CD4-positive, alpha-beta T cell treated with Interleukin-2 at 100 ng/mL for 4 hours (primary cell): ENCODE data around the gene ZFYVE27.
"Not testable (repeated sequence)": the region's sequence is repeated elsewhere in the genome, so short reads cannot be mapped to it uniquely, and the experiment has no call there.

Experiments
- DNase-seq: peaks from one replicate; pipeline ENCODE4 v3.0.0-alpha.2; 2020; ENCODE audit warnings: low spot score

Gene ZFYVE27, protein sequence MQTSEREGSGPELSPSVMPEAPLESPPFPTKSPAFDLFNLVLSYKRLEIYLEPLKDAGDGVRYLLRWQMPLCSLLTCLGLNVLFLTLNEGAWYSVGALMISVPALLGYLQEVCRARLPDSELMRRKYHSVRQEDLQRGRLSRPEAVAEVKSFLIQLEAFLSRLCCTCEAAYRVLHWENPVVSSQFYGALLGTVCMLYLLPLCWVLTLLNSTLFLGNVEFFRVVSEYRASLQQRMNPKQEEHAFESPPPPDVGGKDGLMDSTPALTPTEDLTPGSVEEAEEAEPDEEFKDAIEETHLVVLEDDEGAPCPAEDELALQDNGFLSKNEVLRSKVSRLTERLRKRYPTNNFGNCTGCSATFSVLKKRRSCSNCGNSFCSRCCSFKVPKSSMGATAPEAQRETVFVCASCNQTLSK

DNA sequence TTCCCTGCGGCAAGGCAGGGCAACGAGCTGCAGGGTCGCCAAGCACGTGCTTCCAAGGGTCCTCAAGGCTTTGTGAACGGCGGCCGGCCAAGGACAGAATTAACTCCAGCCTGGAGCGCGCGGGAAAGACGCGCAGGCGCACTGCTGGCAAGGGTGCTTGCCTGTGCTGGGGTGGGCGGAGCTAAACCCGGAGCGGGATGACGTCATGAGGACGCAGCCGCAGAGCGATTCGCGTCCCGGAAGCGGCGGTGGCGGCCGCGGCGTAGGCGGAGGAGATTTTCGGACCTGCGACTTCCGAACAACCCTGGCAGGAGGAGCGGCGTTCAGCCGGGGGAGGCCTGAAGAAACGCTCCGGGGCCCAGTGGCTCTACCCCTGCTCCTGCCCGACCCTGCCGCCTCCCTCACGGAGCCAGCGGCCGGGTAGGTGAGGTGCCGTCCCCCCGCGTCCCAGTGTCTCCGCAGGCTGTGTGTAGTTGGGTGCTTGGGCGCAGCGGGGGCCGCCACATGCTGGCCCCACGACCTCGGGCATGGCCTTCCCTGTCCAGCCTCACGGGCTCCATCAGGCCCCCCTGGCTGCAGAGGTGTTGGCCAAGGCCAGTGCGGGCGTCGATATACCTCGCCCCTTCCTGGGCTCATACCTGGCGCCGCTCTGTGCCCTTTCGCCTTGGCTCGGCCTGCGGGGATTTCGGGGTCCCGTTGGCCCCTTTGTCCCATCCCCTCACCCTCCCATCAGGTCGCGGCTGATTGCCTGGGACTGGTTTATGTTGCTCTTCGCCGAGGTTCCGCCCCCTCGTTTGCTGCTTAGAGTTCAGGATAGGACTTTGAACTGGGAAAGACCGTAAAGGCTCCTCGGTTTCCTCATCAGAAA lies at the start of gene ZFYVE27:
Gene ZFYVE27 (plus strand): TSS at position 227 of the 868 bp plus-strand sequence. CDS start 1,350 bp downstream, outside the sequence.
- peak; percentile 95 for DNase-seq

DNA sequence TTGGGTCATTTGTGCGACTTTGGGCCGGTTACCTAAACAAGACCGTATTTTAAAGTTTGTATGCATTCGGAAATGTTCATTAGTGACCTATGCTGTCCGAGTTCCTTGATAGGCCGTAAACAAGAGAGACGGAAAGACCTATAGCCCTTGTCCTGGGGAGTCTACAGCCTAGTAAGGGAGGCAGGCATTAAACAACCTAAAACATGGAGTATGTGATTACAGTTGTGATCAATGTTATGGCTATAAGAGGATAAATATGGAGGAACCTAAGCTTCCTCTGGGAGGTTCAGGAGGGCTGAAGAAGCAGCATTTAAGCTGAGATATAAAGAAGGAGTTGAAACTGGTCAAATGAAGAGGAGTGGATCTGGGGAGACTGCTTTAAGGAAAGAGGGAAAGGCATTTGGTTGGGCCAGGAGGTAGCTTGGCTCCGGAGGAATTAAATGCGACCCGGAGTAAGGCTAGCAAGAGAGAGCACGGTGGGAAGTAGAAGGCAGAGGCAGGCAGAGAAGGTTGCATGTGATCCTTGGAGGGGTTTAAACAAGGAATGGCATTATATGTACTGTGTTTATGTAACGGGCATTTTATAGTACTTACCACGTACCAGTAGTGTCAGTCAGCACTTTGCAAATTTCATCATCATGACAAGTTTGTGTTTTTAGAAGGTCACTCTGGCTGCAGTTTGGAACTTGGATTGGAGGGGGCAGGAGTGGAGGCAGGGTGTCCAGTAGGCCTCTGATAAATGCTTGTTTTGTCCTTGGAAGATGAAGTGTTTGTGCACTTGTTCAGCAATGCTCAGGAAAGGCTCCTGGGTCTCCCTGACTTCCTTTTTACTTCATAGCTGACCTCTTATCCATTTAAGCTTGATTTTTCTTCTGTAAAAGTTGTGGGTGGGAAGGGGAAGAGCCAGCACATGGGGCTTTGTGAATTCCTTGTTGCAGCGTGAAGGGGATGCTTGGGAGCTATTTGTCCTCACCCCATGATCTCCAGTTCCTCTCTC lies 48.8 kb upstream of the ZFYVE27 start:
- DNase-seq = no peak

DNA sequence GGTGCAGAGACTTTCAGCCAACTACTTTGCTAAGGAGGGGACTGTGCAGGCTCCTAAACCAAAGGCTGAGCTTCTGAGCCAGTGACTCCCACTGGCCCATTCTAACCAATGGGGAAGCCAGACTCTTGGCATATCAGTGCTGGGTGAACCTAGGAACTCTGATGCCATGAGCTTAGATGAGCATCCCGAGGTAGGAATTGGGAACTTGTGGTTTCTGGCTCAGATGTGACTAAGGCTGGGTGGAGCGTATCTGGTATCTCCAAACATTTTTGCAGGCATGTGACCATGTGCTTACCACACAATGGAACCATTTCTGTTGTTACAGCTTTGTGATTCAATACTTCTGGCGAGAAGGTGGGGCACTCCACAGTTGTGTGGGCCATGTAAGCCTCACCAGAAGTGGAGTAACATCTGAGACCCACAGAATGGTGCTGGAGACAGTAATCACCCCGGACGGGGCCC lies 47.3 kb upstream of the ZFYVE27 start:
- DNase-seq = no peak

DNA sequence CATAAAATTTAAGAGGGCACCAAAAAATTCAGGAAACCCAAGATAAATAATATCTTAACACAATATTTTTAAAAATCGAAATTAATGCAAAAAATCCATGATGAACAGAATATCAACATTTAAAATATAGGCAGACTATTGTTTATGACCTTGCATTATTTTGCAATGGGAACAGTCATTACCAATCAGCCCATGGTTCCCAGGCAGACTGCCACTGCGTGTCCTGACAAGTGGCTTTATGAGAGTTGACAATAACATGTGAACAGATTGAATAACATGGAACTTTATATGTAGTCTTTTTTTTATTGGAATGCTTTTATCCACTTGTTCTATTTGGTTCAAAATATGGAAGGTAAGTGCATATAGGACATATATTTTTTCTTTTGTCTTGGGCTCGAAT lies 46.8 kb upstream of the ZFYVE27 start:
- DNase-seq = no peak

DNA sequence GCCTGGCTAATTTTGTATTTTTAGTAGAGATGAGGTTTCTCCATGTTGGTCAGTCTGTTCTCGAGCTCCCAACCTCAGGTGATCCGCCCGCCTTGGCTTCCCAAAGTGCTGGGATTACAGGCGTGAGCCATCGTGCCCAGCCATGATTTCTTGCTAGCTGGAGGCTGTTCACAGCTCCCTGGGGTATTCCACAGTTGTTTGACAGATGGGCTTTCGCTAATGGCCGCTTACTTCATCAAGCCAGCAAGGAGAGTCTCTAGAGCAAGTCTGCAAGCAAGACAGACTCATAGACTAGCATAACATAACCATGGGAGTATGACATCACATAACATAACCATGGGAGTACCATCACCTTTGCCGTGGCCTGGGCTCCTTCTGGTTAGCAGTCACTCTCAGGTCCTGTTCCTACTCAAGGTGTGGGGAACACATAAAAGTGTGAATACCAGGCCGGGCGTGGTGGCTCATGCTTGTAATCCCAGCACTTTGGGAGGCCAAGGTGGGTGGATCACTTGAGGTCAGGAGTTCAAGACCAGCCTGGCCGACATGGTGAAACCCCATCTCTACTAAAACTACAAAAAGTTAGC lies 38.8 kb upstream of the ZFYVE27 start:
- DNase-seq = not testable (repeated sequence)

DNA sequence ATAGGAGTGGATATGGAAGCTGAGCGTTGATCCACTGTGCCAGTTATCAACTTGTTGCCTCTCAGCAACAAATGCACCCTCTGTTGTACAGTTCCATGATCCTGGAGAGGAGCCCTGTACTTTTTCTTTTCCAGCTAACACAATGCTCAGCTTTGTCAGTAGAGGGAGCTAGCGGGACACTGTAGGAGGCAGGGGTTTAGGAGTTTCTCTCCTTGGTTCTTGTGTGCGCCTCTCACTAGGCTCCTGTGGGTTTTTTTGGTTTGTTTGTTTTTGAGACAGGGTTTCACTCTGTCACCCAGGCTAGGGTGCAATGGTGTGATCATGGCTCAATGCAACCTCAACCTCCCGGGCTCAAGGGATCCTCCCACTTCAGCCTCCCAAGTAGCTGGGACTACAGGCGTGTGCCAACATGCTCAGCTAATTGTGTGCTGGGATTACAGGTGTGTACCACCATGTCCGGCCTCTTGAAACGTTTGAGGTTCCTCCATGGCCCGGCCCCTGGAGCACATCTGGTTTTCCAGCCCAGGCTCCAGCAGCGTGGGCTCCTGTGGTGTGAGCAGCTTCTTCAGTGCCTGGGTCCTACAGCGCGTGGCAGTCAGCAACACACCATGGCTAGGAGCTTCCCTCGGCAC lies 35.4 kb upstream of the ZFYVE27 start:
- DNase-seq = peak; percentile 68

DNA sequence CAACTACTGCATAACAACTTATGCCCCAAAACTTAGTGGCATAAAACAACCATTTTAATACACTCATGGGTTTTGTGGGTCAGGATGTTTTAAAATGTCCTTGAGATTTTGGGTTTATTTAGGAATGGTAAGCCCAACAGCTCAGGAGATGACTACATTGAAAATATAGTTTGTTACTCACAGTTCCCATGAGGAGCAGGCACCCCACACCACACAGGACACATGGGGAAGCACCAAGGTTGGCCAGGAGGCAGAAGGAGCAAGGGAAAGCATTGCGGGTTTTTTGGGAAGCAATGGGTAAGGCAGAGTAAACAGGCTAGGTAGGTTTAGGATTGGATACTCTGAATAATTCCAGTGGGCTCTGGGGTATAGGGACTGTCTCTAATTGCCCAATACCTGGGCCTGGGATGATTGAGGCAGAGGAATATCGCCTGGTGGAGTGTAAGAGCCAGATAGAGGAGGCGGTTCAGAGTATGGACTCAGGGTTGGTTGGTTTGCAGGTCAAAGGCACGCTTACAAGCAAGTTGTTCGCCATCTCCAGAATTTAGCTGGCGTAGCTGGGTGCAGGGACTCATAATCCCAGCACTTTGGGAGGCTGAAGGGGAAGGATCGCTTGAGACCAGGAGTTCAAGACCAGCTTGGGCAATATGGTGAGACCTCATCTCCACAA lies 33.4 kb upstream of the ZFYVE27 start:
- DNase-seq = no peak

DNA sequence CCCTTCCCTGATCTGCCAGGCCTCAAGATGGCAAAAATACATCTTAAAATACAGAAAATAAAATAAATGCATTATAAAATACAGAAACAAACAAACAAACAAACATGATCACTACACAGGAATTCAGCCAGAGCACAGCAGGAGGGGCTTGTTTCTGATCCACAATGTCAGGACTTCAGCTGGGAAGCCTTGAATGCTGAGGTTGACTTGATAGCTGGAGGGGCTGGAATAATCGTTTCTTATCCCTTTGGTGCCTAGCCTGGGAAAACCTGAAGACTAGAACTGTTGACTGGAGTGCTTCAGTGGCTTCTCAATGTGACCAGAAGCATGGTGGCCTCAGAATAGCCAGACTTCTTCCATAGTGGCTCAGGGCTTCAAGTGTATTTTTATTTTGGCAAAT lies 32.6 kb upstream of the ZFYVE27 start:
- DNase-seq = no peak

DNA sequence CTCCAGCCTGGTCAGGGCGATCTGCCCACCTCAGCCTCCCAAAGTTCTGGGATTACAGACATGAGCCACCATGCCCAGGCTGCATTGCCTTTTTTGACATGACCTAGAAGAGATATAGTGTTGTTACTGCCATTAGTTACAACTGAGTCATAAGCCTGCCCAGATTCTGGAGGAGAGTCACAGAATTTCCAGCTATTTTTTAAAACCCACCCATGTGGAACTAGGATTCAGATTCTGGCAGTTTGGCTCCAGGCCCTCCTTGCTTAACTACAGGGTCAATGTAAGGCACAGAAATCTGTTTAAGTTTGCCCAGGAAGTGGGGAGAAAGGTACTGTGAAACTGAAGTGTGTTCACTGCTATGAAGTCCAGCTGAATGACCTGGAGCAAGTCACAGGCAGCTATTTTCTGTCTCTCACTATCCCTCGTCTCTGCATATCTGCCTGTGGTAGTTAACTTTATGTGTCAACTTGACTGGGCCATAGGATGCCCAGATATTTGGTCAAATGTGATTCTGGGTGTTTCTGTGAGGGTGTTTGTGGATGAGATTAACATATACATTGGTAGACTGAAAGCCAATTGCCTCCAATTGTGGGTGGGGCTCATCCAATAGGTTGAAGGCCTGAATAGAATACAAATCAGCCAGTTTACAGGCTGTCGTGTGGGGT lies 31.8 kb upstream of the ZFYVE27 start:
- DNase-seq = no peak

DNA sequence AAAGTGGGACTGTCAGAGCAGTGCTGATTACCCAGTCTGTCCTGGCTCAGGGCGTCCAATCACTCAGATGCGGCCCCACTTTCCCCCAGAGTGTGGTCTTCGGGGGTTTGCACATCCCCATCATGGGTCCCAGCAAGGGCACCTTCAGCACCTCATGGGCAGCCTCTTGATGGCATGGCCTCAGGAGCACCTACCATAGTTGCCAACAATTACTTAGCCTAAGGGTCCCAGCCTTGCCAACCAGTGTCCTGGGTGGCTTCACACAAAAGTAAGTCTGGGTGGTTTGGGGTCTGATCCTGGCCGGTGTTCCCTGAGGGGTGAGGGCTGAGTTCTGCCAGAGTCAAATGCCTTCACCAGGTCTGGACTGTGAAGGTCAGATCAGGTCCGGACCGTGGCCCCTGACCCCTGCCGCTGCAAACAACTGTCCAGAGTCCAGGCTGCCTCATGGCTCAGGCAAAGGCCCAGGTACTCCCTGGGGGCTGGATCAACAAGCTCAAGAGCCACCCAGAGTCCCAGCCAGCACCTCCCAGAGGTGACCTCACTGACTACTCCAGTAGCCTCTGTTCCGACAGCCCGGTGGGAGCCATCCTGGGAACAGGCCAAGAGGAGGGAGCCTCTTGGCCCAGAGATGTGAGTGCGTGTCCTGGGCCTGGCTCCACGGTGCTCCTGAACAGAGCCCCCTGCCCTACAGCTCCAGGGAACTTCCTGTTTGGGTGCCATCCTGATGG lies 29.6 kb upstream of the ZFYVE27 start:
- no peak for DNase-seq

DNA sequence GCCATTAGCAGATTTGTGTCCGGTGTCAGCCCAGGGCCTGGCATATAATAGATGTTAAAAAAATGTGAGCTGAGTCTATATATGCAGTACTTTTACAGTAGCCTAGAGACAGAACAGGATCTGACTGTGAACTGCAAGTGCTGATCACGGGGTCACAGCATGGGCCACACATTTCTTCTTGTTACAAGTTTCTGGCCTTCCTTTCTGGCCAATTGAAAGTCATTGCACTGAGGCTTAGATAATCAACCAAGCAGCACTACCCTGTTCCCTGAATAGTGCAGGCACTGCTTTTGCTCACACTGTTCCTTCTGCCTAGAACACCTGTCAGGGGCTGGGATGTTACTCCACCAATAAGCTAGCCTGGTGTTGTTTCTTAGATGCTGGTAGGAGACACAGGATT lies 28.8 kb upstream of the ZFYVE27 start:
- DNase-seq = no peak

DNA sequence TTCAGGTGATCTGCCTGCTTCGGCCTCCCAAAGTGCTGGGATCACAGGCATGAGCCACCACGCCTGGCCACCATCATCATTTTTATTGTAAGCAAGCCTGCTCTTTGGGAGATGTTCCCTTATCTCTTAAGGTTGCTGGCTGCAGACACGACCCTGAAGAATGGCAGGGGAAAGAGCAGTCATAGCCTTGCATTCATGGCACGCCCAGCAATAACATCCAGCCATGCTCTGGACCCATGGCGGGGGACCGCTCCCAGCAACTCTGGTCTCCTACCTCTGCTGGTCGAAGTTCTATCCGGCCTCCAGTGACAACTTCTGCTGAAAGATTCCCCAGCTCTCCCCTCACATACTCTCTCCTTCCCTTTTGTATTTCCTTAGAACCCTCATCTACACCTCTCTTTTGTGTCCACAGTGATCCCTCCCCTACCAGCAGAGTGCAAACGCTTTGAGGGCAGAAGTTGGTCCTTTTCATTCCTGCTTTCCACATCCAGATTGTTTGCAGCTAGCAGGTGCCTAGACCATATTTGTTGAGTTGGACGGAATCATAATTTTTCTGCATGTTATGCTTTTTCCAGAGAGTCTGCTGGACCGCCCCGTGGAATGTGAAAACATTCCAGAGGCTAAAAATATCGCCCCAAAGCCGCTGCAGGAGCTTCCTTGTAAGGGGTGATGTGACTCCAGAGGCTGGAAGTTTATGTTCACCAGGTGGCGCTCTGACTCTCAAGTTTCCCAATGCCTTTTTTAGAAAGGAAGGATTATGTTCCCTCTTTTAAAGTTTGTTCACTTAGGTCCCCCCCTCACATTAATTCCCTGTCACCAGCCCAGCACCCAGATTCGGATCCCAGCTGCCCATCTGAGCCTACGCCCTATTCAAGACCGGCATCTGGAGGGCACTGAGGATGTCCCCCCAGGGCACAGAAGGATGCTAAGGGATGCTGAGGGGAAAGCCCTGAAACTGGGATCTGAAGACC lies 27.7 kb upstream of the ZFYVE27 start:
- peak; percentile 46 for DNase-seq

DNA sequence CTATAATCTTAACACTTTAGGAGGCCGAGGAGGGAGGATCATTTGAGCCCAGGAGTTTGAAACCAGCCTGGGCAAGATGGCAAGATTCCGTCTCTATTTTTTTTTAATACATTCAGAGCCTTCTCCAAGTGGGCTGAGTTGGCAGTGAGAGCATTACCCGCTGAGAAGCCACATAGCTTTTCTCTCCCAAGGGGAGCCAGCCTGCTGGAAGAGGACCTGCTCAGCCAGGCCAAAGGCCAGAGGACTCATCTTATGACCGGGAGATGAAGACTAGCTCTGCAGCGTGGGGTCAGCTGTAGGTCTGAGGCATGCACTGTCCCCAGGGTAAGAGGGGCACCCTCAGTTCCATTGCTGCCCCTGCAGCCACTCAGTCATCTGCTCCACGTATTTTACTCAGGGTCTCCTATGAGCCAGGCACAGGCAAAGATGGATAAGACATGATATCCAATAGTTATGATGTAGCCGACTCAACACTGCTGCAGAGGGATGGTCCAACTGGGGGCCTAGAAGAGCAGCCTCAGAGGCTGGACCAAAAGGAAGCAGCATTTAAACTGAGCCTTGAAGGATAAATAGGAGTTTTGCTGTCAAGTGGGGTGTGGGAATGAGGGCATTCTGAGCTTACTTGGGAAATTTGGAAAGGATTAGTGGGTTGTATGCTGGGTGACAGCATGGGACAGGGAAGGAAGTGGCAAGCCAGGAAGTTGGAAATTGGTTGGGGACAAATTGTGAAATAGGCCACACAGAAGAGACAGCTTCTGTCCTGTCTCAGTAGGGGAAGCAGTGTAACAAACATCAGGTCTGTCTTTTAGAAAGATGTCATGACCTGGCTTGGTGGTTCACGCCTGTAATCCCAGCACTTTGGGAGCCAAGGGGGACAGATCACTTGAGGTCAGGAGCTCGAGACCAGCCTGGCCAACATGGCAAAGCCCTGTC lies 25.0 kb upstream of the ZFYVE27 start:
- no peak for DNase-seq

DNA sequence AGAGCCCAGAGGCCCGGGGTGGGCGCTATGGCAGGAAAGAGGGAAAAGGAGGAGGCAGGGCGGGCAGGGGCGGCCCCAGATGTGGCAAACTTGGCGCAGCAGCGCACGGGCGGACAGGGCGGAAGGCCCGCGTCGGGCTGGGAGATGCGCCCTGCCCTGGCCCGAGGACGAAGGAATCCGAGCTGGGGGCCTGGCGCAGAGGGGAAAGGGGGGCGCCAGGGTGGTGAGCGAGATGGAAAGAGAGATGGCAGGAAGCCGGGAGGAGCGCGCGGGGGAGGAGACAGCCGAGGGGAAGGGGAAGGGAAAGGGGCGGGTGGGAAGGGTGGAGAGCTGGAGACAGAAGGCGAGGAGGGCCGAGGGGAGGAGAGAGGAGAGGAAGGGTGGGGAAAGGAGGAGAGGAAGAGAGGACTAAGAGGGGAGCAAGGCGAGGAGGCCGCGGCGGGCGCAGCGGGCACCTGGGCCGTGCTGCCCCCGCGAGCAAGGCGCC lies 23.5 kb upstream of the ZFYVE27 start, which contains the start of gene MARVELD1:
Gene MARVELD1 (plus strand): TSS at position 392 of the 487 bp plus-strand sequence. CDS start 147 bp downstream, outside the sequence.
- DNase-seq = no peak

DNA sequence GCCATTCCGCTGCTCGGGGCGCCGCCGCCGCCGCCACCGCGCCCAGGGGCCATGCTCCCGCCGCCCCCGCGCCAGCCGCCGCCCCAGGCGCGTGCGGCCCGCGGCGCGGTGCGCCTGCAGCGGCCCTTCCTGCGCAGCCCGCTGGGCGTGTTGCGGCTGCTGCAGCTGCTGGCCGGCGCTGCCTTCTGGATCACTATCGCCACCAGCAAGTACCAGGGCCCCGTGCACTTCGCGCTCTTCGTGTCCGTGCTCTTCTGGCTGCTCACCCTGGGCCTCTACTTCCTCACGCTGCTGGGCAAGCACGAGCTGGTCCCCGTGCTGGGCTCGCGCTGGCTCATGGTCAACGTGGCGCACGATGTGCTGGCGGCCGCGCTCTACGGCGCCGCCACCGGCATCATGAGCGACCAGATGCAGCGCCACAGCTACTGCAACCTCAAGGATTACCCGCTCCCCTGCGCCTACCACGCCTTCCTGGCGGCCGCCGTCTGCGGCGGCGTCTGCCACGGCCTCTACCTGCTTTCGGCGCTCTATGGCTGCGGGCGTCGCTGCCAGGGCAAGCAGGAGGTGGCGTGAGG lies 23.0 kb upstream of the ZFYVE27 start:
- peak; percentile 53 for DNase-seq
